KMS-11 (cell line): ENCODE measurements around the gene CDK10.
"Not testable (repeated sequence)": the region's sequence is repeated elsewhere in the genome, so short reads cannot be mapped to it uniquely, and the experiment has no call there.

Experiments
- H2AFZ ChIP-seq: fragments of 200-600 bp; sonication (generic); 2 replicates; pipeline ENCODE4 v1.6.1; 2016; ENCODE audit warnings: antibody characterized with exemption, mixed run types, low read depth
- H3K27ac ChIP-seq: fragments of 200-600 bp; sonication (generic); 2 replicates; pipeline ENCODE4 v1.6.1; 2016; ENCODE audit warnings: mild to moderate bottlenecking, mixed run types
- H3K27me3 ChIP-seq: fragments of 200-600 bp; sonication (generic); 2 replicates; pipeline ENCODE4 v1.6.1; 2017; ENCODE audit warnings: mild to moderate bottlenecking, low read depth, mixed run types, moderate library complexity; ENCODE audit not compliant: insufficient read depth
- H3K36me3 ChIP-seq: fragments of 200-600 bp; sonication (generic); 2 replicates; pipeline ENCODE4 v1.6.1; 2017; ENCODE audit warnings: mild to moderate bottlenecking, mixed run types; ENCODE audit not compliant: insufficient read depth
- H3K4me1 ChIP-seq: fragments of 200-600 bp; sonication (generic); 2 replicates; pipeline ENCODE4 v1.6.1; 2016; ENCODE audit warnings: mild to moderate bottlenecking, low read depth, mixed run types; ENCODE audit not compliant: poor library complexity, severe bottlenecking
- H3K4me2 ChIP-seq: fragments of 200-600 bp; sonication (generic); 2 replicates; pipeline ENCODE4 v1.7.0; 2016; ENCODE audit warnings: mild to moderate bottlenecking, mixed run types
- H3K4me3 ChIP-seq: fragments of 200-600 bp; sonication (generic); IDR thresholded peaks from 2 replicates; pipeline ENCODE4 v1.6.1; 2017; ENCODE audit warnings: low read depth, low read length, mixed read lengths; ENCODE audit not compliant: insufficient read depth
- H3K79me2 ChIP-seq: fragments of 200-600 bp; sonication (generic); 2 replicates; pipeline ENCODE4 v1.6.1; 2016; ENCODE audit warnings: low read depth, mixed run types; ENCODE audit not compliant: insufficient read depth
- H3K9ac ChIP-seq: fragments of 200-600 bp; sonication (generic); 2 replicates; pipeline ENCODE4 v1.6.1; 2016; ENCODE audit warnings: mild to moderate bottlenecking, mixed run types
- H4K20me1 ChIP-seq: fragments of 200-600 bp; sonication (generic); 2 replicates; pipeline ENCODE4 v1.6.1; 2016; ENCODE audit warnings: mild to moderate bottlenecking, mixed run types; ENCODE audit not compliant: insufficient read depth
- TF ChIP-seq, protein P1 (sequence below): fragments of 200-600 bp; sonication (generic); conservative IDR thresholded peaks from 2 replicates; pipeline ENCODE4 v1.6.1; 2017; ENCODE audit warnings: low read depth, mild to moderate bottlenecking, antibody characterized with exemption, low read length, moderate library complexity, mixed read lengths

The CDK10 gene

DNA sequence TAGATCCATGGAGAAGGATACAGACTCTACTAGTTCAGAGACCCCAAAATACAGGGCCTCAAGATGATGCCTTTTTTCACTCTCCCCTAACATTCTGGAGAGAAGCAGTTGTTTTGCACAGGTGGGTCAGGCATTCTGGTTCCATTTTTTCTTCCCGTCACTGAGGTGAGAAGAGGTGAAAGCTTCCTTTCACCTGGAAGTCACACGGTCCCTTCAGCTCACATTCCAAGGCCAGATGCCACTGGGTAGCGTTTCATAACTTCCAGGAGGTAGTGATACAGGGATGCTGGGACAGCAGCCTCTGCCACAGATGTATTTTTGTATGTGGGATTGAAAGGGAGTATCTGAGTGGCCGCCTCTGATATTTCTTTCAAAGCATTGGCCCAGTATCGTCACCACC, 1.9 kb downstream of the CDK10 start:
- no peak overlapping the region for H3K4me3 ChIP-seq
- no peak overlapping the region; the same call in 1 of the 2 replicates for H3K9ac ChIP-seq
- H3K4me2 ChIP-seq, result peak overlapping the region; percentile 100
- H3K79me2 ChIP-seq, result peaks cover 21% of the 10 kb centered on the region
- H3K27me3 ChIP-seq, result no peaks in the 10 kb centered on the region
- H3K36me3 ChIP-seq, result no peaks in the 10 kb centered on the region; the same call in 1 of the 2 replicates
- TF ChIP-seq, protein P1, sequence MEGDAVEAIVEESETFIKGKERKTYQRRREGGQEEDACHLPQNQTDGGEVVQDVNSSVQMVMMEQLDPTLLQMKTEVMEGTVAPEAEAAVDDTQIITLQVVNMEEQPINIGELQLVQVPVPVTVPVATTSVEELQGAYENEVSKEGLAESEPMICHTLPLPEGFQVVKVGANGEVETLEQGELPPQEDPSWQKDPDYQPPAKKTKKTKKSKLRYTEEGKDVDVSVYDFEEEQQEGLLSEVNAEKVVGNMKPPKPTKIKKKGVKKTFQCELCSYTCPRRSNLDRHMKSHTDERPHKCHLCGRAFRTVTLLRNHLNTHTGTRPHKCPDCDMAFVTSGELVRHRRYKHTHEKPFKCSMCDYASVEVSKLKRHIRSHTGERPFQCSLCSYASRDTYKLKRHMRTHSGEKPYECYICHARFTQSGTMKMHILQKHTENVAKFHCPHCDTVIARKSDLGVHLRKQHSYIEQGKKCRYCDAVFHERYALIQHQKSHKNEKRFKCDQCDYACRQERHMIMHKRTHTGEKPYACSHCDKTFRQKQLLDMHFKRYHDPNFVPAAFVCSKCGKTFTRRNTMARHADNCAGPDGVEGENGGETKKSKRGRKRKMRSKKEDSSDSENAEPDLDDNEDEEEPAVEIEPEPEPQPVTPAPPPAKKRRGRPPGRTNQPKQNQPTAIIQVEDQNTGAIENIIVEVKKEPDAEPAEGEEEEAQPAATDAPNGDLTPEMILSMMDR, result no peak
- no peaks in the 10 kb centered on the region for H4K20me1 ChIP-seq
- H3K4me1 ChIP-seq, result peaks cover 21% of the 10 kb centered on the region
- H3K27ac ChIP-seq, result peak overlapping the region; percentile 86; the same call in 1 of the 2 replicates
- no peak overlapping the region for H2AFZ ChIP-seq

DNA sequence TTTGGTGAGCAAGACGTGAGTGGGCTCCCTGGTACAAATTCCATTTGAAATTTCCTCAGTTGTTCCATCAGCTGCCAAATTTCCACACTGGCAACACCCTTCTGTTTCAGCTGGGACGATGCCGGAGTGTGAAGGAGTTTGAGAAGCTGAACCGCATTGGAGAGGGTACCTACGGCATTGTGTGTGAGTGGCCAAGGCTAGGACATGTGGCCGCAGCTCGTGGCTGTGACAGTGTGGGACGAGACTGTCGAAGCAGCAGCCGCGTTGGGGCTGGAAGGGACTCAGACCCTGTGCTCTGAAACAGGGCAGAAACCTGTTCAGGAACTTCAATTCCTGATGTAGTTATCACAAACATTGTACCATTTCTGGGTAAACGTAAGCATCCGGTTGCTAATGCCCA, 2.7 kb downstream of the CDK10 start:
- H3K27me3 ChIP-seq, result no peaks in the 10 kb centered on the region
- peaks cover 21% of the 10 kb centered on the region for H3K4me1 ChIP-seq
- H3K4me2 ChIP-seq, result no peak overlapping the region
- no peak overlapping the region for H3K27ac ChIP-seq
- H3K9ac ChIP-seq, result no peak overlapping the region
- no peak overlapping the region for H2AFZ ChIP-seq
- peaks cover 21% of the 10 kb centered on the region for H3K79me2 ChIP-seq
- no peaks in the 10 kb centered on the region for H4K20me1 ChIP-seq
- H3K36me3 ChIP-seq, result no peaks in the 10 kb centered on the region; the same call in 1 of the 2 replicates
- H3K4me3 ChIP-seq, result no peak overlapping the region
- TF ChIP-seq, protein P1, result no peak

DNA sequence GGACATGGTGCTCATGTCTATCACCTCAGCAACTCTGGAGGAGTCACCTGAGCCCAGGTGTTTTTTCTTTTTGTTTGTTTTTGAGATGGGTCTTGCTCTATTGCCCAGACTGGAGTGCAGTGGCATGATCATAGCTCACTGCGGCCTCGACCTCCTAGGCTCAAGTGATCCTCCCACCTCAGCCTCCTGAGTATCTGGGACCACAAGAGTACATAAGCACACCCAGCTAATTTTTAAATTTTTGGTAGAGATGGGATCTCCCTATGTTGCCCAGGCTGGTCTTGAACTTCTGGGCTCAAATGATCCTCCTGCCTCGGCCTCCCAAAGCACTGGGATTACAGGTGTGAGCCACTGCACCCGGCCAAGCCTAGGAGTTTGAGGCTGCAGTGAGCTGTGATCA, 3.1 kb downstream of the CDK10 start:
- not testable (repeated sequence) for H3K27me3 ChIP-seq, H4K20me1 ChIP-seq, H3K27ac ChIP-seq, H3K4me2 ChIP-seq, H3K9ac ChIP-seq, H2AFZ ChIP-seq, H3K36me3 ChIP-seq, H3K4me3 ChIP-seq
- Histone ChIP-seq H3K4me1 (peaks cover 21% of the 10 kb centered on the region), H3K79me2 (peaks cover 21% of the 10 kb centered on the region)

DNA sequence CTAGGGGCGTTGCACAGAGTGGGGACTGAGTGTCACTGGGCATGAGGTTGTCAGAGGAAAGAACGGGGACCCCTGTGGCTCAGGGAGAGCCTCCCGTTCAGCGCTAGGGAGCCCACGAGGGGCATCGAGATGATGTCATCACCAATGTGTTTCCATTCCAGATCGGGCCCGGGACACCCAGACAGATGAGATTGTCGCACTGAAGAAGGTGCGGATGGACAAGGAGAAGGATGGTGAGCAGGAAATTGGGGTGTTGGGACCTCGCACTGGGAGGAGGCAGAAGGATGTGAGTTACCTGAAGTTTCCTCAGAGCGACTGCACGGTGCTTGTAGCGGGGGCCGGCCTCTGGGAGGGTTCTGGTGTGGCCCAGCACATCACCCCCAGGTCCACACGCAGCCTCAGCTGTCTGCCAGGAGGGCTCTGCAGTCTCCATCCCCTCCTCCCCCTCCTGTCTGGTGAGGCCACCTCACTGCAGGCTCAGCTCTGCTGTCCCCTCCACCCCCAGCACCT, 4.0 kb downstream of the CDK10 start:
- no peaks in the 10 kb centered on the region for H4K20me1 ChIP-seq
- TF ChIP-seq, protein P1, result no peak
- H3K4me2 ChIP-seq, result no peak overlapping the region
- peaks cover 21% of the 10 kb centered on the region for H3K4me1 ChIP-seq
- peaks cover 21% of the 10 kb centered on the region for H3K79me2 ChIP-seq
- H3K27me3 ChIP-seq, result no peaks in the 10 kb centered on the region
- H3K9ac ChIP-seq, result no peak overlapping the region
- no peak overlapping the region for H3K4me3 ChIP-seq
- no peak overlapping the region for H2AFZ ChIP-seq
- no peak overlapping the region for H3K27ac ChIP-seq
- H3K36me3 ChIP-seq, result no peaks in the 10 kb centered on the region; the same call in 1 of the 2 replicates

DNA sequence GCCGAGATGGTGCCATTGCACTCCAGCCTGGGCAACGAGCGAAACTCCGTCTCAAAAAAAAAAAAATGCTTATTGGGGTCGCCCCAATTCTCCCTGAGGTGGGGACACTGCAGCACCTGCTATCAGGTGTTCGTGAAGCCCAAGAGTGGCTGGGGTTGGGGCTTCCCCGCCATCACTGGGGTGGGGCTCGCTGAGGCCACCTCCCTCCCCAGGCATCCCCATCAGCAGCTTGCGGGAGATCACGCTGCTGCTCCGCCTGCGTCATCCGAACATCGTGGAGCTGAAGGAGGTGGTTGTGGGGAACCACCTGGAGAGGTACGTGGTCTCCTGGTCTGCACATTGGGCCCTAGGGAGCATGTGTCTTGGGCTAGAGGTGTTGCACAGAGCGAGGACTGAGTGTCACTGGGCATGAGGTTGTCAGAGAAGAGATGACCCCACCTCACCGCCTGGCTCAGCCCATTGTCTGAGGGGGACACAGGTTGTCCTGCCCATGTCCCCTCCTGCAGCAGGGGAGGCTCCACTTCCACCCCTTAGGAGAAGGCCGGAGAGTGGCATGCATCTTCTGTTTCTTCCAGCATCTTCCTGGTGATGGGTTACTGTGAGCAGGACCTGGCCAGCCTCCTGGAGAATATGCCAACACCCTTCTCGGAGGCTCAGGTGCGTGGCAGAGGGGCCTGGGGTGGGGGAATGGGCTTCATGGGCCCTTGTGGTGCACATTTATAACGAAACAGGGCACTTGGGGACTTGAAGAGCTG, 4.9 kb downstream of the CDK10 start:
- H4K20me1 ChIP-seq, result no peaks in the 10 kb centered on the region
- no peak overlapping the region for H3K4me3 ChIP-seq
- no peak overlapping the region for H2AFZ ChIP-seq
- TF ChIP-seq, protein P1, result no peak
- no peak overlapping the region for H3K4me2 ChIP-seq
- H3K27me3 ChIP-seq, result no peaks in the 10 kb centered on the region
- H3K4me1 ChIP-seq, result peaks cover 31% of the 10 kb centered on the region
- H3K9ac ChIP-seq, result no peak overlapping the region
- no peaks in the 10 kb centered on the region; the same call in 1 of the 2 replicates for H3K36me3 ChIP-seq
- H3K27ac ChIP-seq, result no peak overlapping the region
- H3K79me2 ChIP-seq, result peaks cover 21% of the 10 kb centered on the region
